GM23248 (cell line): ENCODE measurements around the gene TAGLN2.

Experiments used
- EZH2 ChIP-seq: fragments of 200-600 bp; sonication (generic); IDR thresholded peaks from 2 replicates; pipeline ENCODE4 v1.6.1; 2018; ENCODE audit warnings: antibody characterized with exemption, mild to moderate bottlenecking; ENCODE audit not compliant: insufficient read depth, poor library complexity, severe bottlenecking
- EZH2phosphoT487 ChIP-seq: fragments of 200-600 bp; sonication (generic); IDR thresholded peaks from 2 replicates; pipeline ENCODE4 v1.6.1; 2018; ENCODE audit warnings: antibody characterized with exemption, moderate library complexity, mild to moderate bottlenecking, low read depth; ENCODE audit not compliant: insufficient read depth

- TF ChIP-seq EZH2 (no peak), EZH2phosphoT487 (no peak)
Observed at GRCh38 chr1:159889821-159890252, 35.5 kb downstream of the TAGLN2 start.
